Fibroblast of the conjunctiva (primary cell): ENCODE measurements around the gene UBA5.
"Not testable (repeated sequence)": the region's sequence is repeated elsewhere in the genome, so short reads cannot be mapped to it uniquely, and the experiment has no call there.

Experiments used
- DNase-seq: peaks from one replicate; pipeline ENCODE4 v3.0.0-alpha.2; 2010; ENCODE audit warnings: low read depth

UBA5 gene

GRCh38 chr3:132660052-132660810 lies at the start of gene UBA5:
Gene UBA5, plus strand, starts transcription at chr3:132660329. Its CDS starts 209 bp downstream, at chr3:132660538.
- peak; percentile 27 for DNase-seq

GRCh38 chr3:132615301-132615700 lies 44.8 kb upstream of the UBA5 start:
- DNase-seq, result not testable (repeated sequence)

GRCh38 chr3:132615881-132616280 lies 44.2 kb upstream of the UBA5 start:
- DNase-seq, result no peak

GRCh38 chr3:132616780-132617179 lies 43.3 kb upstream of the UBA5 start:
- no peak for DNase-seq

- DNase-seq, result no peak
Observed at GRCh38 chr3:132622148-132622547, 38.0 kb upstream of the UBA5 start.

GRCh38 chr3:132622761-132623160 lies 37.4 kb upstream of the UBA5 start:
- DNase-seq, result no peak

- no peak for DNase-seq
Observed at GRCh38 chr3:132623646-132624045, 36.5 kb upstream of the UBA5 start.

- DNase-seq, result no peak
Observed at GRCh38 chr3:132624790-132625189, 35.3 kb upstream of the UBA5 start.

GRCh38 chr3:132625613-132626012 lies 34.5 kb upstream of the UBA5 start:
- DNase-seq, result no peak

GRCh38 chr3:132626955-132627354 lies 33.2 kb upstream of the UBA5 start:
- no peak for DNase-seq

GRCh38 chr3:132628157-132628556 lies 32.0 kb upstream of the UBA5 start:
- no peak for DNase-seq

GRCh38 chr3:132629928-132630327 lies 30.2 kb upstream of the UBA5 start:
- DNase-seq, result no peak

GRCh38 chr3:132630612-132631011 lies 29.5 kb upstream of the UBA5 start:
- DNase-seq, result no peak

GRCh38 chr3:132635052-132635451 lies 25.1 kb upstream of the UBA5 start:
- DNase-seq, result no peak

GRCh38 chr3:132637590-132637989 lies 22.5 kb upstream of the UBA5 start:
- DNase-seq, result no peak

GRCh38 chr3:132638706-132639105 lies 21.4 kb upstream of the UBA5 start:
- DNase-seq, result no peak

GRCh38 chr3:132641427-132641826 lies 18.7 kb upstream of the UBA5 start:
- not testable (repeated sequence) for DNase-seq

- DNase-seq, result peak; percentile 38
Observed at GRCh38 chr3:132641837-132642538, 18.1 kb upstream of the UBA5 start.

- DNase-seq, result no peak
Observed at GRCh38 chr3:132642539-132642847, 17.6 kb upstream of the UBA5 start.

- no peak for DNase-seq
Observed at GRCh38 chr3:132643366-132643765, 16.8 kb upstream of the UBA5 start.

GRCh38 chr3:132645058-132645457 lies 15.1 kb upstream of the UBA5 start:
- no peak for DNase-seq

- no peak for DNase-seq
Observed at GRCh38 chr3:132650153-132650552, 10.0 kb upstream of the UBA5 start.

GRCh38 chr3:132652640-132653270 lies 7.4 kb upstream of the UBA5 start:
- DNase-seq, result no peak
